SK-N-MC (cell line): ENCODE measurements around the gene TBKBP1.

ENCODE experiments used
- DNase-seq: peaks from one replicate; pipeline ENCODE4 v3.0.0-alpha.2; 2011; ENCODE audit warnings: low read depth, low spot score
- H3K27ac ChIP-seq: fragments of 200-600 bp; sonication (generic); 2 replicates; pipeline ENCODE4 v1.5.1; 2016; ENCODE audit warnings: mixed run types
- H3K36me3 ChIP-seq: fragments of 200-600 bp; sonication (generic); 2 replicates; pipeline ENCODE4 v1.6.1; 2017; ENCODE audit warnings: antibody characterized with exemption, low read length, mixed read lengths; ENCODE audit not compliant: insufficient read depth
- H3K4me3 ChIP-seq: fragments of 200-600 bp; sonication (generic); 2 replicates; pipeline ENCODE4 v1.5.1; 2016
- H3K9ac ChIP-seq: fragments of 200-600 bp; sonication (generic); 2 replicates; pipeline ENCODE4 v1.8.0; 2017; ENCODE audit warnings: mixed run types, mixed read lengths; ENCODE audit not compliant: insufficient read length
- H3K9me3 ChIP-seq: fragments of 200-600 bp; sonication (generic); 2 replicates; pipeline ENCODE4 v1.6.1; 2017; ENCODE audit warnings: low read depth, mild to moderate bottlenecking, antibody characterized with exemption, low read length, moderate library complexity, mixed read lengths
- EZH2 ChIP-seq: fragments of 200-600 bp; sonication (generic); IDR thresholded peaks from one replicate; pipeline ENCODE4 v1.6.1; 2017; ENCODE audit warnings: antibody characterized with exemption
- FOXP2 ChIP-seq: optimal IDR thresholded peaks from 2 replicates; pipeline ENCODE3; 2011; ENCODE audit warnings: mild to moderate bottlenecking, moderate library complexity; ENCODE audit not compliant: insufficient read depth; ENCODE audit errors: extremely low read length, control extremely low read depth
- POLR2AphosphoS5 ChIP-seq: IDR thresholded peaks from 2 replicates; pipeline ENCODE4 v1.6.1; 2012; ENCODE audit warnings: mild to moderate bottlenecking, low read depth, low read length, borderline replicate concordance

TBKBP1 gene

GRCh38 chr17:47652570-47652969 lies 41.4 kb upstream of the TBKBP1 start:
- Histone ChIP-seq H3K9me3 (no peaks in the 10 kb centered on the region), H3K9ac (peak overlapping the region; percentile 99), H3K36me3 (peaks cover 68% of the 10 kb centered on the region), H3K27ac (no peak overlapping the region), H3K4me3 (peak overlapping the region; percentile 88)
- TF ChIP-seq FOXP2 = no peak
- TF ChIP-seq EZH2 = no peak
- no peak for TF ChIP-seq POLR2AphosphoS5
- no peak for DNase-seq

- TF ChIP-seq EZH2 = no peak
- no peak for TF ChIP-seq POLR2AphosphoS5
- no peak for TF ChIP-seq FOXP2
- DNase-seq = no peak
- Histone ChIP-seq H3K27ac (no peak overlapping the region), H3K4me3 (no peak overlapping the region), H3K9ac (no peak overlapping the region), H3K9me3 (no peaks in the 10 kb centered on the region), H3K36me3 (peaks cover 77% of the 10 kb centered on the region)
Observed at GRCh38 chr17:47653442-47653841, 40.5 kb upstream of the TBKBP1 start.

- TF ChIP-seq POLR2AphosphoS5 = no peak
- TF ChIP-seq EZH2 = no peak
- no peak for TF ChIP-seq FOXP2
- Histone ChIP-seq H3K4me3 (no peak overlapping the region), H3K36me3 (peaks cover 92% of the 10 kb centered on the region), H3K27ac (no peak overlapping the region), H3K9ac (no peak overlapping the region), H3K9me3 (no peaks in the 10 kb centered on the region)
- DNase-seq = no peak
Observed at GRCh38 chr17:47654991-47655390, 39.0 kb upstream of the TBKBP1 start.

- no peak for DNase-seq
- peaks cover 99% of the 10 kb centered on the region for H3K36me3 ChIP-seq
- H3K9ac ChIP-seq = no peak overlapping the region
- no peak overlapping the region for H3K4me3 ChIP-seq
- TF ChIP-seq FOXP2 (no peak), EZH2 (no peak), POLR2AphosphoS5 (no peak)
- H3K27ac ChIP-seq = peak overlapping the region; percentile 1; the same call in 1 of the 2 replicates
- no peaks in the 10 kb centered on the region for H3K9me3 ChIP-seq
Observed at GRCh38 chr17:47660064-47660492, 33.9 kb upstream of the TBKBP1 start.

GRCh38 chr17:47663912-47664623 lies 29.9 kb upstream of the TBKBP1 start:
- H3K36me3 ChIP-seq = peaks cover 95% of the 10 kb centered on the region
- no peak overlapping the region for H3K4me3 ChIP-seq
- no peak for DNase-seq
- no peaks in the 10 kb centered on the region for H3K9me3 ChIP-seq
- H3K9ac ChIP-seq = no peak overlapping the region
- H3K27ac ChIP-seq = no peak overlapping the region; the same call in 1 of the 2 replicates
- TF ChIP-seq EZH2 (no peak), POLR2AphosphoS5 (no peak; the same call in 1 of the 2 replicates), FOXP2 (no peak)

- H3K9me3 ChIP-seq = no peaks in the 10 kb centered on the region
- no peak overlapping the region for H3K27ac ChIP-seq
- no peak for DNase-seq
- no peak overlapping the region for H3K9ac ChIP-seq
- TF ChIP-seq POLR2AphosphoS5 = no peak
- peaks cover 95% of the 10 kb centered on the region for H3K36me3 ChIP-seq
- H3K4me3 ChIP-seq = no peak overlapping the region
Observed at GRCh38 chr17:47664624-47664941, 29.4 kb upstream of the TBKBP1 start.

GRCh38 chr17:47665655-47666054 lies 28.3 kb upstream of the TBKBP1 start:
- H3K27ac ChIP-seq = peak overlapping the region; percentile 59
- no peak for TF ChIP-seq POLR2AphosphoS5
- TF ChIP-seq EZH2 = no peak
- no peak for TF ChIP-seq FOXP2
- H3K9me3 ChIP-seq = no peaks in the 10 kb centered on the region
- no peak for DNase-seq
- no peak overlapping the region for H3K4me3 ChIP-seq
- H3K36me3 ChIP-seq = peaks cover 95% of the 10 kb centered on the region
- no peak overlapping the region for H3K9ac ChIP-seq

- Histone ChIP-seq H3K9me3 (no peaks in the 10 kb centered on the region), H3K36me3 (peaks cover 94% of the 10 kb centered on the region)
- TF ChIP-seq FOXP2 (no peak), POLR2AphosphoS5 (no peak), EZH2 (no peak)
Observed at GRCh38 chr17:47669081-47669480, 24.9 kb upstream of the TBKBP1 start.

GRCh38 chr17:47670064-47670463 lies 23.9 kb upstream of the TBKBP1 start:
- no peak overlapping the region for H3K4me3 ChIP-seq
- TF ChIP-seq FOXP2 = no peak
- no peak for TF ChIP-seq EZH2
- TF ChIP-seq POLR2AphosphoS5 = no peak
- no peak for DNase-seq
- no peak overlapping the region; the same call in 1 of the 2 replicates for H3K27ac ChIP-seq
- H3K9ac ChIP-seq = no peak overlapping the region
- peaks cover 94% of the 10 kb centered on the region for H3K36me3 ChIP-seq
- no peaks in the 10 kb centered on the region for H3K9me3 ChIP-seq

More at GRCh38 chr17:47669081-47669480, 24.9 kb upstream of the TBKBP1 start:
- no peak for DNase-seq
- no peak overlapping the region for H3K27ac ChIP-seq
- no peak overlapping the region for H3K9ac ChIP-seq
- H3K4me3 ChIP-seq = no peak overlapping the region
